CD1c-positive myeloid dendritic cell (primary cell): ENCODE data around the gene SLC13A4.
"Not testable (repeated sequence)": the region's sequence is repeated elsewhere in the genome, so short reads cannot be mapped to it uniquely, and the experiment has no call there.

ENCODE experiments used
- DNase-seq: peaks from one replicate; pipeline ENCODE4 v3.0.0-alpha.2; 2016; ENCODE audit errors: extremely low spot score

SLC13A4 gene

GRCh38 chr7:135728136-135728669, at the start of gene SLC13A4:
Gene SLC13A4, minus strand, starts transcription at chr7:135728186. Its CDS starts 690 bp downstream, at chr7:135727496.
- no peak for DNase-seq

- not testable (repeated sequence) for DNase-seq
Measured at GRCh38 chr7:135775915-135776314, 47.9 kb upstream of the SLC13A4 start.

- DNase-seq: no peak
Measured at GRCh38 chr7:135775230-135775629, 47.2 kb upstream of the SLC13A4 start.

- no peak for DNase-seq
Measured at GRCh38 chr7:135774284-135774683, 46.3 kb upstream of the SLC13A4 start.

- DNase-seq: no peak
Measured at GRCh38 chr7:135773464-135773863, 45.5 kb upstream of the SLC13A4 start.

GRCh38 chr7:135772639-135773222, 44.7 kb upstream of the SLC13A4 start:
- DNase-seq: no peak

- DNase-seq: no peak
Measured at GRCh38 chr7:135771961-135772638, 44.1 kb upstream of the SLC13A4 start.

- DNase-seq: no peak
Measured at GRCh38 chr7:135771051-135771450, 43.1 kb upstream of the SLC13A4 start.

GRCh38 chr7:135770139-135770710, 42.2 kb upstream of the SLC13A4 start:
- no peak for DNase-seq

- DNase-seq: no peak
Measured at GRCh38 chr7:135769005-135769802, 41.2 kb upstream of the SLC13A4 start.

- DNase-seq: no peak
Measured at GRCh38 chr7:135768467-135768866, 40.5 kb upstream of the SLC13A4 start.

- DNase-seq: no peak
Measured at GRCh38 chr7:135768064-135768463, 40.1 kb upstream of the SLC13A4 start.

GRCh38 chr7:135763261-135763660, 35.3 kb upstream of the SLC13A4 start:
- DNase-seq: no peak

- DNase-seq: no peak
Measured at GRCh38 chr7:135761751-135762488, 33.9 kb upstream of the SLC13A4 start.

GRCh38 chr7:135759532-135759931, 31.5 kb upstream of the SLC13A4 start:
- DNase-seq: no peak

- no peak for DNase-seq
Measured at GRCh38 chr7:135758531-135758932, 30.5 kb upstream of the SLC13A4 start.

GRCh38 chr7:135757719-135758411, 29.9 kb upstream of the SLC13A4 start:
- no peak for DNase-seq

- peak; percentile 2 for DNase-seq
Measured at GRCh38 chr7:135756191-135756590, 28.2 kb upstream of the SLC13A4 start.

GRCh38 chr7:135755351-135755753, 27.4 kb upstream of the SLC13A4 start:
- no peak for DNase-seq

GRCh38 chr7:135753616-135754413, 25.8 kb upstream of the SLC13A4 start:
- DNase-seq: no peak
